Activated naive CD4-positive, alpha-beta T cell treated with anti-CD3 and anti-CD28 coated beads, Interleukin-2, amount 50 U/mL, for 24 hours (primary cell): Measurements from ENCODE around the gene OR4C3.
A peak's percentile ranks its signal among the peaks of the same experiment; 100 is the strongest.
"Not testable (repeated sequence)": the region's sequence is repeated elsewhere in the genome, so short reads cannot be mapped to it uniquely, and the experiment has no call there.

ENCODE experiments used
- H3K27ac Mint-ChIP-seq: one replicate; pipeline ENCODE4 v1.8.0; 2021; ENCODE audit warnings: mild to moderate bottlenecking, mixed read lengths
- H3K27me3 Mint-ChIP-seq: one replicate; pipeline ENCODE4 v1.8.0; 2021; ENCODE audit warnings: mixed read lengths
- H3K36me3 Mint-ChIP-seq: one replicate; pipeline ENCODE4 v1.8.0; 2021; ENCODE audit warnings: mixed read lengths
- H3K4me1 Mint-ChIP-seq: one replicate; pipeline ENCODE4 v1.8.0; 2021; ENCODE audit warnings: mixed read lengths
- H3K4me3 Mint-ChIP-seq: one replicate; pipeline ENCODE4 v1.8.0; 2021; ENCODE audit warnings: mild to moderate bottlenecking, mixed read lengths
- H3K9me3 Mint-ChIP-seq: one replicate; pipeline ENCODE4 v1.8.0; 2021; ENCODE audit warnings: mixed read lengths

Gene OR4C3

DNA sequence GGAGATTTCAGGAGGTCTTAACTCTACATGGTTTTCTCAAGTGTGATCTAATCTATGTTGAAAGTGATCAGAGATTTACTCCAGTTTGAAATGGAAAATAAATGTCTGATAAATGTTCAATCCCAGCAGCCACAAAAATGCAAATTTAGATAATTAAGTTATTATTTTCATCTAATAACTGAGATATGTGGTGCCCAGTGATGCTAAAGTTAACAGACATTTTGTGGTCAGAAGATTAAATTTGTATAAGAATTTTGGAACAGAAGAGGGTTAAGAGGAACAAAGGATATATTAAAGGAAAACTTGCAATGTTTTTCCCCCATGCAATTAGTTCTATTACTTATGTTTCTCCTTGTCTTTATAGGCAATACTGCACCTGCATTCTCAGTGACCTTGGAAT, at the start of gene OR4C3:
Gene OR4C3, plus strand, starts transcription at position 301 of the 400 bp plus-strand sequence. CDS start 102 bp downstream, outside the sequence.
- H3K9me3 Mint-ChIP-seq, H3K27me3 Mint-ChIP-seq, H3K27ac Mint-ChIP-seq, H3K36me3 Mint-ChIP-seq, H3K4me1 Mint-ChIP-seq, H3K4me3 Mint-ChIP-seq: not testable (repeated sequence)

GRCh38 chr11:48305923-48306322, 18.8 kb upstream of the OR4C3 start, which contains the start of gene OR4S1:
Gene OR4S1, plus strand, starts transcription at chr11:48306223. Its CDS starts 0 bp downstream, at chr11:48306223.
- Mint-ChIP-seq H3K4me3 (no peak within 1 kb of the TSS), H3K27me3 (peaks cover 11% of the 10 kb centered on the region), H3K9me3 (no peaks in the 10 kb centered on the region), H3K4me1 (peaks cover 6% of the 10 kb centered on the region), H3K36me3 (no peaks in the 10 kb centered on the region), H3K27ac (no peak within 1 kb of the TSS)

DNA sequence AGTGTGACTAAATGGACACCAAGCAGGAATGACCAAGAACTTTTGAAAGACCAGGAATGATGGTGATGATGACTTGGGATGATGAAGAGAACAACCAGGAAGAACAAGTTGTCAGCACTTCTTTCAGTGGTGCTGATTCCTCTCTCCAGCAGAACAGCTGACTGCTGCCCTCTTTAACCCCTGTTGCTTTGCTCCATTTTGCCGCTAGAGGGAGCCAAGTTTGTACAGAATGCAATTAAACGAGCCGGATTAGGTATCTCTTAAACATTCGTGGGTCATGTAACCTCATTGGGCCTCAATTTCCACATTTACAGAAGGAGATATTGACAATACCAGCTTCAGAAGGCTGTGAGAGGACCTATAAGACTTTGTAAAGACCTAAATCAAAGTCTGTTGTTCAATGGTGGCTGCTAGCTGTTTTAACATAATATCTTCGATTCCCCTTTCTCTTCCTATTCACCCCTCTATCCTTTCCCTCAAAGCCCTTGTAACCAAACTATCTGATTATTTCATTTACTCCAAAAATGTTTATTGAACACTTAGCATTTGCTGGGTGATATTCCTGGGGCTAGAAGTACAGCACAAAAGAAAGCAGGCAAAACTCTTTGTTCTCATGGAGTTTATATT, 16.8 kb upstream of the OR4C3 start:
- Mint-ChIP-seq H3K4me1 (peaks cover 6% of the 10 kb centered on the region), H3K36me3 (no peaks in the 10 kb centered on the region), H3K9me3 (no peaks in the 10 kb centered on the region), H3K27ac (no peak overlapping the region), H3K27me3 (peaks cover 11% of the 10 kb centered on the region), H3K4me3 (no peak overlapping the region)

DNA sequence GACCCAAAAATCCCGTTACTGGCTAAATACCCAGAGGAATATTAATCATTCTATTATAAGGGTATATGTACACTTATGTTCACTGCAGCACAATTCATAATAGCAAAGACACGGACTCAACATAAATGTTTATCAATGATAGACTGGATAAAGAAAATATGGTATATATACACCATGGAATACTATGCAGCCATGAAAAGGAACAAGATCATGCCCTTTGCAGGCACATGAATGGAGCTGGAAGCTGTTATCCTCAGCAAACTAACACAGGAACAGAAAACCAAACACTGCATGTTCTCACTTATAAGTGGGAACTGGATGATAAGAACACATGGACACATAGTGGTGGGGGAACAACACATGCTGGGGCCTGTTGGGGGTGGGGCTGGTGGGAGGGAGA, 11.1 kb upstream of the OR4C3 start:
- H3K27me3 Mint-ChIP-seq, result peaks cover 12% of the 10 kb centered on the region
- not testable (repeated sequence) for H3K4me1 Mint-ChIP-seq, H3K9me3 Mint-ChIP-seq, H3K36me3 Mint-ChIP-seq, H3K4me3 Mint-ChIP-seq, H3K27ac Mint-ChIP-seq

DNA sequence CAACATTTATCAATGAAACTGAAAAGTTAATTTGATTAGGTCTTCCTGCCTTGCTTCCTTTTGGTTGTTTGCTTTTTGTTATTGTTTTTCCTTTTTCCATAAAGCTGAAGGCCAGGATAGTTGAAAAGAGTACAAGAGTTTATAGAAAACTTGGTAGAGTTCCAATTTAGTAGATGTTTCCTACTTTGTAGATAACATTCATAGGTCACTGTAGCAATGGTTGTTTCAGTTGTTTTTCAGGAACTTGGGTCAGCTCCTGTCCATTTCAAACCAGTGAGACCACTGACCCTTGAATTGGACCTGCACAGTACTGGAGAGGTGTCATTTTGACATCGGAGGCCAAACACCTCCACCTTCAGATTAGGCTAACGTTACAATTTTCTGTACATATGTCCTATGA, 4.9 kb upstream of the OR4C3 start:
- not testable (repeated sequence) for H3K9me3 Mint-ChIP-seq, H3K4me3 Mint-ChIP-seq, H3K27ac Mint-ChIP-seq, H3K27me3 Mint-ChIP-seq, H3K36me3 Mint-ChIP-seq, H3K4me1 Mint-ChIP-seq

- H3K4me1 Mint-ChIP-seq, result peaks cover 29% of the 10 kb centered on the region
- peaks cover 5% of the 10 kb centered on the region for H3K36me3 Mint-ChIP-seq
- peaks cover 9% of the 10 kb centered on the region for H3K9me3 Mint-ChIP-seq
- H3K27me3 Mint-ChIP-seq, result no peaks in the 10 kb centered on the region
- peak overlapping the region; percentile 49 for H3K4me3 Mint-ChIP-seq
- no peak overlapping the region for H3K27ac Mint-ChIP-seq
These were observed 16.7 kb downstream of the OR4C3 start for GRCh38 chr11:48341466-48341865.

DNA sequence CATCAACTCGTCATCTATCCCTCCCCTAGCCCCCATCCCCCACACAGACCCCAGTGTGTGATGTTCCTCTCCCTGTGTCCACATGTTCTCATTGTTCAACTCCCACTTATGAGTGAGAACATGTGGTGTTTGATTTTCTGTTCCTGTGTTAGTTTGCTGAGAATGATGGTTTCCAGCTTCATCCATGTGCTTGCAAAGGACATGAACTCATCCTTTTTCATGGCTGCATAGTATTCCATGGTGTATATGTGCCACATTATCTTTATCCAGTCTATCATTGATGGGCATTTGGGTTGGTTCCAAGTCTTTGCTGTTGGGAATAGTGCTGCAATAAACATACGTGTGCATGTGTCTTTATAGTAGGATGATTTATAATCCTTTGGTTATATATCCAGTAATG, 17.8 kb downstream of the OR4C3 start:
- peaks cover 10% of the 10 kb centered on the region for H3K36me3 Mint-ChIP-seq
- H3K9me3 Mint-ChIP-seq, H3K4me3 Mint-ChIP-seq, H3K27me3 Mint-ChIP-seq, H3K27ac Mint-ChIP-seq: not testable (repeated sequence)
- peaks cover 39% of the 10 kb centered on the region for H3K4me1 Mint-ChIP-seq

- not testable (repeated sequence) for H3K27ac Mint-ChIP-seq
These were observed 21.6 kb downstream of the OR4C3 start for GRCh38 chr11:48346286-48346685.

GRCh38 chr11:48354013-48354412, 29.3 kb downstream of the OR4C3 start:
- Mint-ChIP-seq H3K9me3 (peaks cover 13% of the 10 kb centered on the region), H3K27ac (no peak overlapping the region), H3K4me3 (no peak overlapping the region), H3K27me3 (peaks cover 1% of the 10 kb centered on the region), H3K36me3 (no peaks in the 10 kb centered on the region), H3K4me1 (no peaks in the 10 kb centered on the region)

More at GRCh38 chr11:48346286-48346685, 21.6 kb downstream of the OR4C3 start:
- not testable (repeated sequence) for H3K27me3 Mint-ChIP-seq
- Mint-ChIP-seq H3K36me3 (peaks cover 21% of the 10 kb centered on the region), H3K9me3 (peaks cover 20% of the 10 kb centered on the region), H3K4me3 (peak overlapping the region; percentile 44), H3K4me1 (peaks cover 33% of the 10 kb centered on the region)

- H3K4me3 Mint-ChIP-seq, result no peak overlapping the region
- H3K36me3 Mint-ChIP-seq, result peaks cover 2% of the 10 kb centered on the region
- no peak overlapping the region for H3K27ac Mint-ChIP-seq
- H3K4me1 Mint-ChIP-seq, result no peaks in the 10 kb centered on the region
- peaks cover 15% of the 10 kb centered on the region for H3K9me3 Mint-ChIP-seq
- peaks cover 1% of the 10 kb centered on the region for H3K27me3 Mint-ChIP-seq
These were observed 30.0 kb downstream of the OR4C3 start for GRCh38 chr11:48354677-48355076.

GRCh38 chr11:48361289-48361688, 36.6 kb downstream of the OR4C3 start:
- H3K9me3 Mint-ChIP-seq, result peaks cover 26% of the 10 kb centered on the region
- not testable (repeated sequence) for H3K4me1 Mint-ChIP-seq

DNA sequence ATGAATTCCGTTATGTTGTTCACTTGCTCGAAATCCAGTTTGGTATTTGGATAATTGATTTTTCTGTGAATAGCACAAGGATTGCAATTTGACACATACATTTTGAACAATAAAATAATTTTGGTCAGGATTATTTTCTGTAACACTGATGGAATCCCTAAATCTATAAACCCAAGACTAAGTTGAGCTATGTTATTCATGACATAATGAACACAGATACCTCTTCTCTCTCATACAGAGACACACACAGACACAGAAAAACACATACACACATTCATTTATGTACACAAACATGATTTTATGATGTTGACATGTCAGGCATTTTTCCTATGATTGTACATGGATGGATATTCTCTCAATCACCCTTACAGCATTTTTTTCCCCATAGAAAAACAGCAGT, 41.6 kb downstream of the OR4C3 start, which contains the start of gene OR4C5:
Gene OR4C5, minus strand, starts transcription at position 101 of the 400 bp plus-strand sequence. Its CDS starts 0 bp downstream, at position 101.
- H3K4me3 Mint-ChIP-seq, result no peak within 1 kb of the TSS
- no peaks in the 10 kb centered on the region for H3K36me3 Mint-ChIP-seq
- H3K27me3 Mint-ChIP-seq, result no peaks in the 10 kb centered on the region
- H3K27ac Mint-ChIP-seq, result no peak within 1 kb of the TSS
- H3K4me1 Mint-ChIP-seq, result no peaks in the 10 kb centered on the region
- no peaks in the 10 kb centered on the region for H3K9me3 Mint-ChIP-seq

More at GRCh38 chr11:48361289-48361688, 36.6 kb downstream of the OR4C3 start:
- not testable (repeated sequence) for H3K27me3 Mint-ChIP-seq, H3K36me3 Mint-ChIP-seq, H3K27ac Mint-ChIP-seq, H3K4me3 Mint-ChIP-seq
